Measurements from ENCODE around the gene COPS7A.

COPS7A gene

DNA sequence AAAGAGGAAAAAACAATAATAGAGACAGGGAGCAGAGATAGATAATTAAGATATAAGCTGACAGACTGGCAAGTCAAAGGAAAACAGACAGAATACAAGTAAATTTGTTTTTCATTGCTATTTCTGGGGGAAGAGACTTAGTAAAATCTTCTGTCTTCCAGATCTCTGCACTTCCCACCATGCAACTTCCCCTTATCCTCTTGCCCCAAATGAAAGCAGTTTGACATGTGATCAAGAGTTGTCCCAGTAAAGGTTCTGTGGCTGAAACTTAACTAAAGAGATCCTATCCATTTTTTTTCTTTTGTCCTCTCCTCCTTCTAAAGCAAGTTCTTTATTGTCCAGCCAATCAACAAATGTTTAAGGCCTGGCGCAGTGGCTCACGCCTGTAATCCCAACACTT lies 30.6 kb downstream of the COPS7A start:
- TF ChIP-seq, protein P1, sequence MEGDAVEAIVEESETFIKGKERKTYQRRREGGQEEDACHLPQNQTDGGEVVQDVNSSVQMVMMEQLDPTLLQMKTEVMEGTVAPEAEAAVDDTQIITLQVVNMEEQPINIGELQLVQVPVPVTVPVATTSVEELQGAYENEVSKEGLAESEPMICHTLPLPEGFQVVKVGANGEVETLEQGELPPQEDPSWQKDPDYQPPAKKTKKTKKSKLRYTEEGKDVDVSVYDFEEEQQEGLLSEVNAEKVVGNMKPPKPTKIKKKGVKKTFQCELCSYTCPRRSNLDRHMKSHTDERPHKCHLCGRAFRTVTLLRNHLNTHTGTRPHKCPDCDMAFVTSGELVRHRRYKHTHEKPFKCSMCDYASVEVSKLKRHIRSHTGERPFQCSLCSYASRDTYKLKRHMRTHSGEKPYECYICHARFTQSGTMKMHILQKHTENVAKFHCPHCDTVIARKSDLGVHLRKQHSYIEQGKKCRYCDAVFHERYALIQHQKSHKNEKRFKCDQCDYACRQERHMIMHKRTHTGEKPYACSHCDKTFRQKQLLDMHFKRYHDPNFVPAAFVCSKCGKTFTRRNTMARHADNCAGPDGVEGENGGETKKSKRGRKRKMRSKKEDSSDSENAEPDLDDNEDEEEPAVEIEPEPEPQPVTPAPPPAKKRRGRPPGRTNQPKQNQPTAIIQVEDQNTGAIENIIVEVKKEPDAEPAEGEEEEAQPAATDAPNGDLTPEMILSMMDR (IDR thresholded peaks at IDR 0.05; ENCODE audit: extremely low read depth, missing control alignments) = no peak
- no peak for DNase-seq (ENCODE audit: low spot score)

DNA sequence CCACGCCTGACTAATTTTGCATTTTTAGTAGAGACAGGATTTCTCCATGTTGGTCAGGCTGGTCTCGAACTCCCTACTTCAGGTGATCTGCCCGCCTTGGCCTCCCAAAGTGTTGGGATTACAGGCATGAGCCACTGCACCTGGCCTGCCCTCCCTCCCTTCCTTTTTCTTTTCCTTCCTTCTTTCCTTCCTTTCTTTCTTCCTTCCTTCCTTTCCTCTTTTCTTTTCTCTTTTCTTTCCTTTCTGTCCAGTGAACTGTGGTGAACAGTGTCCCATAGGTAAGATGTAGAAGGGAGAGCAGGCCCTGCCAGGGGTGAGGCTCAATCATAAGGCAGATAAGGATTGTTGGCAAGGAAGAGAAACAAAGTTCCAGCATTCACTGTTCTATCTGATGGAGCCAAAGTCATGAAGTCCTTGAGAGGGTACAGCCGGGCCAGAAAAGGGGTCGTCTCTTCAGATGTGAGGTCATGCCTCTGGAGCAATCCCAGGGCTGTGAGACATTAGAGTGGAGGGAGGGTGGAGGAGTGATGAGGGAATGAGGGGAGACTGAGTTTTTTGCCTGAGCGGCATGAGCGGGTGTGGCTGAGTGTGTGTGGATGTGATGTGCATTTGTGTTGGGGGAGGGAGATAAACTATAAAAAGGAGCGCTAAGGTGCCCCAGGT lies 33.3 kb downstream of the COPS7A start:
- DNase-seq (ENCODE audit: low spot score) = no peak
- TF ChIP-seq, protein P1 (IDR thresholded peaks at IDR 0.05; ENCODE audit: extremely low read depth, missing control alignments) = no peak

DNA sequence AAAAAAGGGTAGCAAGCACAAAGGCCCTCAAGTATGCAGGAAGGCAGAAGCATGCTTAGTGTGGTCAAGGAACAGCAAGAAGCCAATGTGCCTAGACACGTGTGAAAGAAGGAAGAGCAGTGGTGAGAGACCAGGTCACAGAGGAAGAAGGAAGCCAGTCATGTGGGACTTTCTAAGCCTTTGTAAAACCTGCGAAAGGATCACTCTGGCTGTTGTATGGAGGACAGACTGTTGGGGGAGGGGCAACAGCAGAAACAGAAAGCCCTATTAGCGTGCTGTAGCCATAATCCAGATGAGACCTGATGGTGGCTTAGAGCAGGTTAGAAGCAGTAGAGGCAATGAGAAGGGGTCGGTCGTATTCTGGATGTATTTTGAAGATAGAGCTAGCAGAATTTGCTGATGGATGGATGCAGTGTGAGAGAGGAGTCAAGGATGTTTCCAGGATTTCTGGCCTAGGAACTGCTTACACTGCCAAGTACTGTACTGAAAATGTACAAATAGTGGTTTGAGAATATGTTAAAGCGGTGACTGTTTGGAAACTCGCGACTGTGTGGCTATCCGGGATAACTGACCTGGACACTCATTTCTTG lies 34.8 kb downstream of the COPS7A start:
- TF ChIP-seq, protein P1 (IDR thresholded peaks at IDR 0.05; ENCODE audit: extremely low read depth, missing control alignments) = no peak
- no peak for DNase-seq (ENCODE audit: low spot score)

DNA sequence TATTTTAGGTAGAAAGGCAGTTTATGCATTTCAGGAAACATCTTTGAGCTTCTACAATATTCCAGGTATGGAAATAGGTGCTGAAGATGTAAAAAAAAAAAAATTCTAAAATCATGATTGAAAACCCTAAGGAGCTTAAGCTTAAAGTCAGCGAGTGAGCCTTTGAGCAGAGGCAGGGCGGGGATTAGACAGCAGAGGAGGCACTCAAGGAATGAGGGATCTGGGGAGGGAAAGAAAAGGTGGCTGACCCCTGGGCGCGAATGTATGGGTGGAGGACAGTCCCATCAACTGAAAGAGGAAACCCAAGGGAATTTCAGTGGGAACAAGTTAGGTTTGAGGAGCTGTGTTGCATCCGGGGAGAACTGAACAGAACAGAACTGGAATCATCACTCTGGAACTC lies 35.9 kb downstream of the COPS7A start:
- TF ChIP-seq, protein P1 (IDR thresholded peaks at IDR 0.05; ENCODE audit: extremely low read depth, missing control alignments) = no peak
- DNase-seq (ENCODE audit: low spot score) = no peak

DNA sequence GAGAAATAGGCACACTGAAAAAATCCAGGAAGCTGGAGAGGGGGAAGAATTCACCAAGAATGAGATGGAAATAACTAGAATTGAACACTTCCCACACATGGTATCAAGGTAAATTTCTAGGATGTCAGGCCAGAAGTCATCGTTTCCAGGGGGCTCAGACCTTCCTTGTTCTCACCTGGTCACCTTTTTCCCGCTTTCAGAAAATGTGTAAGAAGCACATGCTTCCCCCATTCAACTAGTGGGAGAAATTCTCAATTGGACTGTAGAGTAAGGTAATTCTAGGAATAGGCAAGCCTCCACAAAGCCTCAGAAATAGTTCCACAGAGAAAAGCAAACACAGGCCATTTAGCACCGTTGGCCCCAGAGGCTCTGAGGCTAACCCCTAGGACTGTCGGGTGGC lies 39.5 kb downstream of the COPS7A start:
- no peak for DNase-seq (ENCODE audit: low spot score)
- TF ChIP-seq, protein P1 (IDR thresholded peaks at IDR 0.05; ENCODE audit: extremely low read depth, missing control alignments) = no peak

DNA sequence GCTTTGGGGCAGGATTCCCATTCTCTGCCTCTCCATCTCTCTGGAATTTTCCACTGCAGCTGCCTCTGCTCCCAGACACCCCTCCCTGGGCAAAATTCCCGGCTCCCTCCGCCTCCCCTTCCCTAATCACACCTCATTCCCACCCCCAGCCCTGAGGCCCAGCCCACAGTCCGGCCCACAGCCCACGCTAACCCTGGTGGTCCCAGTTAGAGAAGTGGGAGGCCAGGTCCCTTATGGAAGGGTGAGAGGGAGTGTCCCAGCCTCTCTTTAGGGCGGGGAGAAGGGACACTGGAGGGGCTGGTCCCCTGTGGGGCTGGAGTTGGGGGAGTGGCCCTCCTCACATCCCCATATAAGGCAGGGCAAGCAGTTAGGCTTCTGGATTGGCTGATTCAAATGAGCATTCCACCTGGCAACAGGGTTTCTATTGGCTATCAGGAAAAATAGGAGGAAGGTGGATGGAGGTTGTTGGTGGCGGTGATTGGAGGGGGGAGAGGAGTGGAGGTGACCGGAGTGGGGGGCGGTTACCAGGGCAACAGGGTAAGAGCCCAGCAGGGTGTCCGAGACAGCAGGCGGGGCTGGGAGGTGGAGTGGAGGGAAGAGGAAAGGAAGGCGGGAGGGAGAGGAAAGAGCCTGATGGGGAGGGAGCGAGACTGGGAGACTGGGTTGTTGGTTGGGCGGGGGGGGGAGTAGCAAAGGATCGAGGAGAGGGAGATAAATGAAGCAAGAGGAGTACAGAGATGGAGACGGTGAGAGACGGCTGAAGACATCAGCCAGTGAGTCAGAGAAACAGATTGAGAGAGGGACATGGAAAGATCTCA lies 40.4 kb downstream of the COPS7A start:
- TF ChIP-seq, protein P1 (IDR thresholded peaks at IDR 0.05; ENCODE audit: extremely low read depth, missing control alignments) = no peak
- DNase-seq (ENCODE audit: low spot score) = peak; percentile 97

DNA sequence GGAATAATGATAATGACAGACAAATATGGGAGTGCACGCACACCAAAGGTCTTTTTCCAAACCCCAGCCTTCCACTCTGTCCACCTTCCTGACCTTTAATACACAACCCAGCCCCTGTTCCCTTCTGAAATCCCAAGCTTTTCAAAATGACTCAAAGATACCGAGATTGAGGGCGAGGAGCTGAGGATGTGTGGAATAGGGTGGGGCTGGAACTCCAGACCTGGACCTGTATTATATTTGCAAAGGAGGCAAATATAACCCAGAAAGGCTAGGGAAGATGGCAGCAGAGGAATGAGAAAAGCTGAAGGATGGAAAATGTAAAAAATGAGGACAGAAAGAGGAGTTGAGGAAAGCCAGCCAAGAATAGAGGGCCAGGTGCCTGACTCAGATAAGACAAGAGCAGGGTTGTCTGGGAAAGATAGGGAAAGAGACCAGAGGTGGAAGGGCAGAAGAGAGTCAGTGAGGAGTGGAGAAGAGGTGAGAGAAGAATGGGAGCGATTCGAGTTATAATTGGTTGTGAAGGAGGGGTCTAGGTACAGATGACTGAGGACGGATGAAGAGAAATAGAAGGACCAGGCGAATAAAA lies 41.3 kb downstream of the COPS7A start:
- TF ChIP-seq, protein P1 (IDR thresholded peaks at IDR 0.05; ENCODE audit: extremely low read depth, missing control alignments) = no peak
- DNase-seq (ENCODE audit: low spot score) = no peak

All from GM20000 (cell line).